GM21737 (cell line): ENCODE data around the gene AMIGO1.

Experiments used
- ATAC-seq: cut with Tn5 transposase; IDR thresholded peaks from one replicate; pipeline ENCODE4 v1.9.1; 2021; ENCODE audit warnings: mild to moderate bottlenecking, moderate library complexity; ENCODE audit not compliant: unreplicated experiment

AMIGO1 gene

DNA sequence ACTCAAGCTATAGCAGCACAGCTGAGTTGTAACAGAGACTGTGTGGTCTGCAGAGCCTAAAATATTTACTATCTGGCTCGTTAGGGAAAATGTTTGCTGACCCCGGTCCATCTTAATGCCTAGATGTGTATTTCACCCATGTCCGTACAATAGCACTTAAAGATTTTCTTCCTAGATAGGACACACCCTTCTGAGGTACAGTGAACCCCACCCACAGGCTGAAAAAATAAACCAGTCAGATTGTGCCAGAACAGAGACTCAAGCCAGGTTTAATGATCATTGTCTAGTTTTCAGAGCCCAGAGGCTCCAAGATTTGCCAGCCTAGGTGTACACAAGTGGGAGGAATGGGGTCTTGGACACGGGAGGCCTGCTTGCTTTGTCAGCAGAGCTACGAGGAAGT lies 5.6 kb downstream of the AMIGO1 start:
- ATAC-seq, result no peak

DNA sequence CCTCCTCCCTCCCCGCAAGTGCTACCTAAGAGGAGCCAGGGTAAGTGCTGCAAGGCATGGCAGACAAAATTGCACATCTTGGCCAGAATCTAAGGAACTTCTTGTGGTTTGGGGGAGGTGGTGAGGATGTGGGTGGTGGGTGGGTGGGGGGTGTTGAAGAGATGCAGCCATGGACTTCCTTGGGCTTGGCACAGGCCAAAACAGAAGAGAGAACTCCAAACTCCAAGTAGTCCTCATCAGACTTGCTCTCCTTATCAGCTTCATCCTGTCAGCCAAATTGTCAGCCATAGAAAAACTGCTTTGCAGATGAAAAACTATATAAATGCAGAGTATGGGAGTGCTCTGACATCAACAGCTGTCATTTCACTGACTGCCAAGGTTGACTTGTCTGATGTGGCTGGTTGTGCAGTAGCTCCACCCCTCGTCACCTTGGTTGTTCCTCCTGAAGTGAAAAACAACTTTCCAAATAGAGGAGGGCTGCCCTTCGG lies 7.1 kb downstream of the AMIGO1 start:
- no peak for ATAC-seq

GRCh38 chr1:109501644-109502363 lies 7.7 kb downstream of the AMIGO1 start:
- no peak for ATAC-seq

GRCh38 chr1:109500941-109501381 lies 8.6 kb downstream of the AMIGO1 start:
- no peak for ATAC-seq

GRCh38 chr1:109499661-109500536 lies 9.6 kb downstream of the AMIGO1 start:
- ATAC-seq, result no peak

- ATAC-seq, result no peak
These were observed 10.4 kb downstream of the AMIGO1 start for GRCh38 chr1:109499081-109499480.

- no peak for ATAC-seq
These were observed 11.2 kb downstream of the AMIGO1 start for GRCh38 chr1:109498161-109498801.

GRCh38 chr1:109497449-109498160 lies 11.9 kb downstream of the AMIGO1 start:
- ATAC-seq, result no peak

- no peak for ATAC-seq
These were observed 13.8 kb downstream of the AMIGO1 start for GRCh38 chr1:109495738-109496137.

GRCh38 chr1:109493805-109494539 lies 15.6 kb downstream of the AMIGO1 start, which contains the start of gene CYB561D1:
CYB561D1 (plus strand) TSS chr1:109494094; CDS start chr1:109494140, 46 bp downstream.
- ATAC-seq, result peak; percentile 86

DNA sequence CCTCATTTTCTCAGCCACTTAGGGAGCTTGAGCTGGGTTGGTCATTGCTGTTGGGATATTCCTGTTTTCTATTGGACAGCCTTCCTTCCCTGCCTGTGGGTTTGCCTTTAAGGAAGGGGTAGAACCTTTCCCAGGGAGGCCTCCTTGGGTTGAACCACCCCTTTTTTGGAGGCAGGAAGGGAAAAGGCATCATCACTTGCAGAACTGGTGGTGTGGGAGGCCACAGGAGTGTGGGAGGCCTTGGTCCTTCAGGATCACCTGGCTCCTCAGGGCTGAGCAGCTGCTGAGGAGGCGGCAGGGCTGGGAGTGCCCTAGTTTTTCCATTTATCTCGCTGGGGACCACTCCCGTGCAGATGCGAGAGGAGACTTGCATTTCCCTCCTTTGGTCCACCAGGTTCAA lies 16.3 kb downstream of the AMIGO1 start:
- no peak for ATAC-seq

DNA sequence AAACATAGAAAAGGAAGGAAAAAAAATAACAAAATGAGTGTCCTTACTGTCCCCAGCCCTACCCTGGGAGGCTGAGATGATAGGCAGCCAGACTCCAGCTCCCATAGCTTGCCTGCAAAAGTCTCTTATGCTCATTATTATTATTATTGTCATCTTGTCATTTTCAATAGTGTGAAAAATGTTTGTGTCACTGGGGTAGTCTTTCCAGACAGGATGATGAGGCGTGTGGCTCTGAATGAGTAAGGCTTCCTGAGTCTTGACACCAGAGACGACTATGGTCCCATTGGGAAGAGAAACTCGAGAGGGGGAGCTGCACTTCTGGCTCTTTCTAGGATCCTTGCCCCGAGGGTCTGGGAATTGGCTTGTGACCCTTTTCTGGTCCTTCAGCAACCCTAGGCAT lies 16.7 kb downstream of the AMIGO1 start:
- ATAC-seq, result no peak

DNA sequence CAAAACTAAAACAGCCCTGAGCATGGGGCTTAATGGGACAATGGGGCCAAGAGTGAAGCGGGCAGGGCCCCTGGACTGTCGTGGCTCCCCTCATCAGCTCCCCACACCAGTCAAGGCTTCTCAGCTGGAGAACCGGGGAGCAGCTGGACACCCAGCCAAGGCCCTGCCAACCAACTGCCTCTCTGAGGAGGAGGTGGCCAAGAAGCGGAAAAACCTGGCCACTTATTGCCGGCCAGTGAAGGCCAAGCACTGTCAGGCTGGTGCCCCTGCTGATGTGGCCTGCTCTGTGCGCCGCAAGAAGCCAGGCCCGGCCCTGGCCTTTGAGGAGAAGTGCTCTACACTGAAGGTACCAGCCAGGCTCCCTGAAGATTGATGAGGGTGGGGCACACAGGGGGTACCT lies 18.2 kb downstream of the AMIGO1 start:
- ATAC-seq, result no peak

DNA sequence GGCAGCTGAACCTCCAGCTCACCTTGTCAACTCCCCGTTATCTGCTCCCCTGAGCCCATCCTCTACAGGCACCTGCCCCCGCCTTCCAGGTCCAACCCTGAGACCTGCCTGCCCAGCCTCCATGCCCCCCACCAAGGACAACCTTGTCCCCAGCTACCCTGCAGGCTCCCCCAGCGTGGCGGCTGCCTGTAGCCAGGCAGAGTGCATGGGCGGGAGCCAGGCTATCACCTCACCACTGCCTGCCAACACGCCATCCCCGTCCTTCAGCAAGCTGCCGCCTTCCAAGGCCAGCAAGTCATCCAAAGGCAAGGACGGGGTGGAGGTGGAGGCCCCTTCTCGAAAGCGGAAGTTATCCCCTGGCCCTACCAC lies 18.6 kb downstream of the AMIGO1 start:
- ATAC-seq, result no peak

DNA sequence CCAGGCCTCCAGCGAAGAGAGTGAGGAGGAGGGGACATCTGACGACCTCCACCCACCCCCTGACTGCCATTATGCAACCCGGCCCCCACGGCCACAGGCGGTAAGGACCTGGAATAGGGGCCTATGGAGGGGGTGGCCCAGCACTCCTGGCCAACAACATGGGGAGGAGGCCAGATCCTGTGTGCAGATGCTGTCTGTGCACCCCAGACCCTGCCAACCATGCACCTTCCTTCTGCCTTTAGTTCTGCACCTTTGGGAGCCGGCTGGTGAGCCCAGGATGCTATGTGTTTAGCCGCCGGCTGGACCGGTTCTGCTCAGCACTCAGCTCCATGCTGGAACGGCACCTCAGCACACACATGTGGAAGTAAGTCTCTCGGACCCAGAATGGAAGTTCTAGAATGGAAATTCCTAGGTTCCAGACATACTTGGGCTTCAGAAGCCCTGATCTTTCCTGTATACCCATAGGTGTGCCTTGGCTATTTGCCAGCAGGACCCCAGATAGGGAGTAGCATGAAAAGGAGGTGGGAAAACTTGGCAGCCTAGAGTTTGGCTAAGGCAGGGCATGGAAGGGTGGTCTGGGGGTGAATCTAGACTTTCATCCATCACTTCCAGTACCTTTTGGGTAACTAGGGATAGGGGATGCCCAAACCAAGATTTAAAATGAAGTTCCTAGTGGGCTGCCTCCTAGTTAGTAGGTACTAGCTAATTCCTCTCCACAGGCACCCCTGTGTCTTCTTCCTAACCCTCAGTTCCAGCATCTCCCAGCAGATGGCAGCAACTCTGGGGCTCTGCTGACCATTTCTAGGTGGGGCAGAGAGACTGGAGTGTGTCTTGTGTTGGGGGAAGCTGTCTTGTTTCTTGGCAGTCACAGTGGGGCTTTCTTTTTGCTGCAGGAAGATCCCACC lies 19.2 kb downstream of the AMIGO1 start:
- ATAC-seq, result no peak

- ATAC-seq, result no peak
These were observed 20.8 kb downstream of the AMIGO1 start for GRCh38 chr1:109488696-109489095.

DNA sequence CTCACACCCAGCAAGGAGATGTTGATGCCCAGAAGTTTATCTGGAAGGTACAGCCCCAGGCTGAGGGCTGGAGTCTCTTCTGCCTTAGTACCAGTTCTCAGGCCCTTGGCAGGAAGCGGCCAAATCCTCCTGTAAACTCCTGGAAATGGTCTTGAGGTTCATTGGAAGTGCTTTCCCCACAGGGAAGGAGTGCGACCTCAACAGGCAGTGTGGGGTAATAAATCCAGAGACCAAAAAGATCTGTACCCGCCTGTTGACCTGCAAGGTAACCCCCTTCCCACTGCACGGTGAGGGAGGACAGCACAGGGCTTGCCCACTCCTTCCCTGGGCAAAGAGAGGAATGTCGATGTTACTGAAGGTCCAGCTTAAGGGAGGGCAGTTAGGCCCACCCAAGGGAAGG lies 21.3 kb downstream of the AMIGO1 start:
- no peak for ATAC-seq

- ATAC-seq, result no peak
These were observed 22.3 kb downstream of the AMIGO1 start for GRCh38 chr1:109487261-109487660.

- no peak for ATAC-seq
These were observed 24.5 kb downstream of the AMIGO1 start for GRCh38 chr1:109485001-109485400.
